Neural progenitor cell (in vitro differentiated cells): Measurements from ENCODE around the gene FER. TPM values are rescaled to one million over a fixed set of nuclear protein-coding genes. Genes with fewer than 3 reads are reported as not detected.

Source experiments
- DNase-seq: peaks from one replicate; pipeline ENCODE4 v3.0.0-alpha.2; 2016; ENCODE audit warnings: low spot score
- H2AFZ ChIP-seq: fragments of 200-600 bp; sonication (generic); replicated peaks from 2 replicates; pipeline ENCODE4 v1.6.1; 2016; ENCODE audit warnings: antibody characterized with exemption
- H3F3A ChIP-seq: fragments of 200-600 bp; sonication (generic); 2 replicates; pipeline ENCODE4 v1.6.1; 2016; ENCODE audit warnings: antibody characterized with exemption, low read depth
- H3K27ac ChIP-seq: fragments of 200-600 bp; sonication (generic); 2 replicates; pipeline ENCODE4 v1.5.1; 2016; ENCODE audit warnings: mild to moderate bottlenecking
- H3K27me3 ChIP-seq: fragments of 200-600 bp; sonication (generic); 2 replicates; pipeline ENCODE4 v1.6.1; 2016; ENCODE audit warnings: mild to moderate bottlenecking, moderate library complexity
- H3K36me3 ChIP-seq: fragments of 200-600 bp; sonication (generic); 2 replicates; pipeline ENCODE4 v1.5.1; 2016
- H3K4me1 ChIP-seq: fragments of 200-600 bp; sonication (generic); 2 replicates; pipeline ENCODE4 v1.6.1; 2016; ENCODE audit warnings: mixed run types
- H3K4me2 ChIP-seq: fragments of 200-600 bp; sonication (generic); 2 replicates; pipeline ENCODE4 v1.6.1; 2016
- H3K4me3 ChIP-seq: fragments of 200-600 bp; sonication (generic); 2 replicates; pipeline ENCODE4 v1.5.1; 2016
- H3K79me2 ChIP-seq: fragments of 200-600 bp; sonication (generic); 2 replicates; pipeline ENCODE4 v1.6.1; 2016; ENCODE audit warnings: low read depth
- H3K9ac ChIP-seq: fragments of 200-600 bp; sonication (generic); 2 replicates; pipeline ENCODE4 v1.6.1; 2016
- H3K9me3 ChIP-seq: fragments of 200-600 bp; sonication (generic); 2 replicates; pipeline ENCODE4 v1.5.1; 2016; ENCODE audit warnings: low read depth
- H4K20me1 ChIP-seq: fragments of 200-600 bp; sonication (generic); 2 replicates; pipeline ENCODE4 v1.6.1; 2016; ENCODE audit warnings: low read depth
- H3K27ac Mint-ChIP-seq: 3 replicates; pipeline ENCODE4 v1.8.0; 2021; ENCODE audit warnings: mixed read lengths
- H3K27me3 Mint-ChIP-seq: 2 replicates; pipeline ENCODE4 v1.8.0; 2022; ENCODE audit warnings: low read depth, mild to moderate bottlenecking, inconsistent platforms, moderate library complexity, mixed read lengths; ENCODE audit not compliant: insufficient read depth
- H3K36me3 Mint-ChIP-seq: 3 replicates; pipeline ENCODE4 v1.8.0; 2021; ENCODE audit warnings: mixed read lengths
- H3K4me1 Mint-ChIP-seq: 3 replicates; pipeline ENCODE4 v1.8.0; 2021; ENCODE audit warnings: mixed read lengths
- H3K4me3 Mint-ChIP-seq: 3 replicates; pipeline ENCODE4 v1.8.0; 2021; ENCODE audit warnings: mild to moderate bottlenecking, moderate library complexity, mixed read lengths
- H3K9me3 Mint-ChIP-seq: 3 replicates; pipeline ENCODE4 v1.8.0; 2020; ENCODE audit warnings: mixed read lengths
- EZH2 ChIP-seq: fragments of 200-600 bp; sonication (generic); IDR thresholded peaks from 2 replicates; pipeline ENCODE4 v1.6.1; 2017; ENCODE audit warnings: antibody characterized with exemption, mild to moderate bottlenecking, moderate library complexity
- EZH2phosphoT487 ChIP-seq: fragments of 200-600 bp; sonication (generic); IDR thresholded peaks from 2 replicates; pipeline ENCODE4 v1.6.1; 2017; ENCODE audit warnings: antibody characterized with exemption
- total RNA-seq: library from RNA; depleted of rRNA; stranded (reverse); fragments of >200 nt; gene quantifications from 2 replicates; pipeline ENCODE4 v1.2.3, GENCODE V29; 2015; ENCODE audit warnings: low replicate concordance
- TF ChIP-seq, protein P1 (sequence below): fragments of 200-600 bp; sonication (generic); IDR thresholded peaks from 2 replicates; pipeline ENCODE4 v1.5.1; 2017; ENCODE audit warnings: antibody characterized with exemption, mild to moderate bottlenecking

FER gene
- total RNA-seq, 1 donor from 2014 or later: 25.0 TPM

- no peak overlapping the region for H3K27ac ChIP-seq
- H3K27me3 ChIP-seq: no peaks in the 10 kb centered on the region
- no peaks in the 10 kb centered on the region for H3K36me3 Mint-ChIP-seq
- TF ChIP-seq, protein P1, sequence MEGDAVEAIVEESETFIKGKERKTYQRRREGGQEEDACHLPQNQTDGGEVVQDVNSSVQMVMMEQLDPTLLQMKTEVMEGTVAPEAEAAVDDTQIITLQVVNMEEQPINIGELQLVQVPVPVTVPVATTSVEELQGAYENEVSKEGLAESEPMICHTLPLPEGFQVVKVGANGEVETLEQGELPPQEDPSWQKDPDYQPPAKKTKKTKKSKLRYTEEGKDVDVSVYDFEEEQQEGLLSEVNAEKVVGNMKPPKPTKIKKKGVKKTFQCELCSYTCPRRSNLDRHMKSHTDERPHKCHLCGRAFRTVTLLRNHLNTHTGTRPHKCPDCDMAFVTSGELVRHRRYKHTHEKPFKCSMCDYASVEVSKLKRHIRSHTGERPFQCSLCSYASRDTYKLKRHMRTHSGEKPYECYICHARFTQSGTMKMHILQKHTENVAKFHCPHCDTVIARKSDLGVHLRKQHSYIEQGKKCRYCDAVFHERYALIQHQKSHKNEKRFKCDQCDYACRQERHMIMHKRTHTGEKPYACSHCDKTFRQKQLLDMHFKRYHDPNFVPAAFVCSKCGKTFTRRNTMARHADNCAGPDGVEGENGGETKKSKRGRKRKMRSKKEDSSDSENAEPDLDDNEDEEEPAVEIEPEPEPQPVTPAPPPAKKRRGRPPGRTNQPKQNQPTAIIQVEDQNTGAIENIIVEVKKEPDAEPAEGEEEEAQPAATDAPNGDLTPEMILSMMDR: no peak
- no peak for TF ChIP-seq EZH2
- no peak for TF ChIP-seq EZH2phosphoT487
- no peak overlapping the region for H2AFZ ChIP-seq
- no peak overlapping the region for H3K4me2 ChIP-seq
- no peak overlapping the region for H3K9ac ChIP-seq
- no peaks in the 10 kb centered on the region for H3K27me3 Mint-ChIP-seq
- H3K79me2 ChIP-seq: no peaks in the 10 kb centered on the region
- no peaks in the 10 kb centered on the region for H4K20me1 ChIP-seq
- no peak for DNase-seq
- no peaks in the 10 kb centered on the region for H3K4me1 Mint-ChIP-seq
- no peak overlapping the region for H3K27ac Mint-ChIP-seq
- H3K4me3 Mint-ChIP-seq: no peak overlapping the region
- H3K9me3 ChIP-seq: no peaks in the 10 kb centered on the region
- no peak overlapping the region for H3K4me3 ChIP-seq
- no peaks in the 10 kb centered on the region for H3K9me3 Mint-ChIP-seq
- H3K4me1 ChIP-seq: peaks cover 4% of the 10 kb centered on the region
- no peaks in the 10 kb centered on the region for H3F3A ChIP-seq
- no peaks in the 10 kb centered on the region for H3K36me3 ChIP-seq
These were observed 192.8 kb downstream of the FER start for GRCh38 chr5:108940506-108940905.

DNA sequence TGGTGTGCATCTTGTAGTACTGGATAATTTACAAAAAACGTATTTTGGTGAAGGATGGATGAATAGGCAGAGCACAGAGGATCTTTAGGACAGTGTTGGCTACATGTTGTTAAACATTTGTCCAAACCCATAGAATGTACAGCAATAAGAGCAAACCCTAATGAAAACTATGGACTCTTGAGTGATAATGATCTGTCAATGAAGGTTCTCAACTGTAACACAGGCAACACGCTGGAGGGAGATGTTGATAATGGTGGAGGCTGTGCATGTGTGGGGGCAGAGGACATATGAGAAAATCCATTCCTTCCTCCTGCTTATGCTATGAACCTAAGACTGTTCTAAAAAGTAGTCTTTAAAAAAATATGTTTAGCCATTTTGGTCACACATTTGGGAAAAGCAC is 194.0 kb downstream of the FER start:
- Histone ChIP-seq H4K20me1 (no peaks in the 10 kb centered on the region), H3K27me3 (no peaks in the 10 kb centered on the region), H3K27ac (no peak overlapping the region), H3K9ac (no peak overlapping the region), H2AFZ (no peak overlapping the region), H3K4me2 (no peak overlapping the region), H3F3A (no peaks in the 10 kb centered on the region), H3K79me2 (no peaks in the 10 kb centered on the region), H3K4me3 (no peak overlapping the region), H3K9me3 (no peaks in the 10 kb centered on the region), H3K4me1 (peaks cover 4% of the 10 kb centered on the region), H3K36me3 (no peaks in the 10 kb centered on the region)
- Mint-ChIP-seq H3K27ac (no peak overlapping the region), H3K36me3 (no peaks in the 10 kb centered on the region), H3K4me3 (no peak overlapping the region), H3K27me3 (no peaks in the 10 kb centered on the region), H3K9me3 (no peaks in the 10 kb centered on the region), H3K4me1 (no peaks in the 10 kb centered on the region)
- DNase-seq: no peak
- TF ChIP-seq, protein P1: no peak
- TF ChIP-seq EZH2phosphoT487 (no peak), EZH2 (no peak)

DNA sequence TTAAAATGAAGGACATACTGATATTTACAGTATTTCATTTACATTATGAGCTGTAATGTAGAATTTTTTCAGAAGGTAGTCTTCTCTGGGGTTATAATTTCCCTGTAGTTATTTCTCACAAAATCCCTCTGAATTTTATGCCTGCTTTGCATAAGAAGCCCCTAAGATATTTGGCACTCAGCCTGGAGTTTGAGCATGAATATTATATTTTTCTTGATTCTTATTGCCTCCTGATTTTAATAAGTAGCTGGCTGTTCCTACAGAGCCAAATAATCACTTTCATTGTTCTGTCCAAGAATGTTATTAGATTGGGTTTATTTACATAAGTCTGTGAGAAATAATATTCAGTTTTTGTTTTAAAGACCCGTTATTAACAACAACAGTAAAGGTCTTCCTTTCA is 195.0 kb downstream of the FER start:
- Mint-ChIP-seq H3K36me3 (no peaks in the 10 kb centered on the region), H3K9me3 (no peaks in the 10 kb centered on the region), H3K4me1 (no peaks in the 10 kb centered on the region), H3K4me3 (no peak overlapping the region), H3K27ac (no peak overlapping the region), H3K27me3 (no peaks in the 10 kb centered on the region)
- Histone ChIP-seq H3K9me3 (no peaks in the 10 kb centered on the region), H3K27ac (no peak overlapping the region), H3K79me2 (no peaks in the 10 kb centered on the region), H3K9ac (no peak overlapping the region), H4K20me1 (no peaks in the 10 kb centered on the region), H2AFZ (no peak overlapping the region), H3K36me3 (no peaks in the 10 kb centered on the region), H3K27me3 (no peaks in the 10 kb centered on the region), H3K4me1 (peaks cover 4% of the 10 kb centered on the region), H3F3A (no peaks in the 10 kb centered on the region), H3K4me3 (no peak overlapping the region), H3K4me2 (no peak overlapping the region)
- TF ChIP-seq, protein P1: no peak
- TF ChIP-seq EZH2phosphoT487 (no peak), EZH2 (no peak)
- no peak for DNase-seq

DNA sequence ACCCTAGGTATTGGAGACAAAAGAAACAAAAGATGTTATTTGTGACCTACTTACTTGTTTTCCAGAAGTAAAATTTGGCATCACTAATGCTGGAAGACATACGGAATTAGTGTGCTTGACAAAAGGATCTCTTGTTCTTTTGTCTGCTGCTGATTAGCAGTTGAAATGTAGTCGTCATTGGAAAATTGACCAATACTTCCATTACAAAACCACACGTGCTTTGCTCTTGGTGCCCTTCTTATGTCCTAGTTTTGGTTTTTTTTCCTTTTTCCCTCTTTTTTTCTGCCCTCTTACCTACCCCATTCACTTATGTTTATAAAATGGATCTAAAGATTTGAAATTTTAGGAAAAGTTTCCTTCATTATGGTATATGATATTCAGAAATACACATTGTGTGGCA is 197.4 kb downstream of the FER start:
- peak; percentile 4 for DNase-seq
- Histone ChIP-seq H3K4me1 (peaks cover 4% of the 10 kb centered on the region), H3K27ac (no peak overlapping the region), H3K4me2 (no peak overlapping the region), H3K9ac (no peak overlapping the region), H4K20me1 (no peaks in the 10 kb centered on the region), H3K27me3 (no peaks in the 10 kb centered on the region), H3K36me3 (no peaks in the 10 kb centered on the region), H3F3A (no peaks in the 10 kb centered on the region), H3K9me3 (no peaks in the 10 kb centered on the region), H3K4me3 (no peak overlapping the region), H3K79me2 (no peaks in the 10 kb centered on the region), H2AFZ (no peak overlapping the region)
- H3K27me3 Mint-ChIP-seq: no peaks in the 10 kb centered on the region
- no peaks in the 10 kb centered on the region for H3K4me1 Mint-ChIP-seq
- no peak overlapping the region for H3K4me3 Mint-ChIP-seq
- H3K36me3 Mint-ChIP-seq: no peaks in the 10 kb centered on the region
- TF ChIP-seq EZH2phosphoT487 (no peak), EZH2 (no peak)
- TF ChIP-seq, protein P1: no peak
- no peaks in the 10 kb centered on the region for H3K9me3 Mint-ChIP-seq
- H3K27ac Mint-ChIP-seq: no peak overlapping the region
